NCI-H748 treated with DMSO at 0.1 percent for 48 hours (cell line): ENCODE results near the gene GPR68.
"Not testable (repeated sequence)": the region's sequence is repeated elsewhere in the genome, so short reads cannot be mapped to it uniquely, and the experiment has no call there.

ENCODE experiments used
- DNase-seq: peaks from one replicate; lab custom pipeline; 2025; lab: John Stamatoyannopoulos, UW

The GPR68 gene

DNA sequence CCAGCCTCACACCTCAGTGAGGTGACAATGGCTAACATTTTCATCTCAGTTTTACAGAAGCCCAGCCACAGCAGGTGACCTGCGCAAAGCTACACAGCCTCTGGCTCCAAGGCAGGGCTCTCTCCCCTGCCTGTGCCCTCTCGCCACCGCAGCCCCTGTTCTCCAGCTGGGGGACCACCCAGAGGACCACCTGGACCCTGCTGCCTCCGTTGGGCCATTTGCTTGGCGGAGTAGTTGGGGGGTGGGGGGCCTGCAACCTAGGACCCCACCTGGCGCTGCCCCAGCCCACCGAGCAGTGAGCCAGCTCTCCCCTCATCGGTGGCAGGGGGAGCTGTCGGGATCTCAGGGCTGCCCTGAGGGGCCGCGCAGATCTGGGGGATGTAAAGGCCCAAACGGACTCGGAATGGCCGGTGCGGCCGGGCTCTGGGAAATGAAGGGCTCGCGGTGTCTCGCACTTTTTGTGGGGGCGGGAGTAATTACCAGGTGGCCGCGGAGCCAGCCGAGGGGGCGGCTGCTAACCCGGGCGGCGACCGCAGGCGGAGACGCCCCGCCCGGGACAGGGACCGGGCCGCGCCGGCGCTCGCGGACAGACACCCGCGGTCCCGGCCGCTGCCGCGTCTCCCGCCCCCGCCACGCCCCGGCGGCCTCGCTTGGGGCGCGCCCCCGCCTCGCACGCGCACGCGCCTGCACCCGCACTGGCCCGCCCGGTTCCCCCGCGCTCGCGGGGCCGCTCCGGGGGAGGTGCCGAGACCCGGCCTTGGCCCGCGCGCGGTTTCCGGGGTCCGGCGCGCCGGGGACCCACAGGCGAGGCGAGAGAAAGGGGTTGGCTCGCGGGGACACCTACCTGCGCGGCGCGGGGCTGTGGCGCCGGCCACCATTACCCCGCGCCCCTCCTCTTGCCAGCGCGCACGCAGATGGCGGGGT is 8.6 kb upstream of the GPR68 start:
- DNase-seq: no peak

DNA sequence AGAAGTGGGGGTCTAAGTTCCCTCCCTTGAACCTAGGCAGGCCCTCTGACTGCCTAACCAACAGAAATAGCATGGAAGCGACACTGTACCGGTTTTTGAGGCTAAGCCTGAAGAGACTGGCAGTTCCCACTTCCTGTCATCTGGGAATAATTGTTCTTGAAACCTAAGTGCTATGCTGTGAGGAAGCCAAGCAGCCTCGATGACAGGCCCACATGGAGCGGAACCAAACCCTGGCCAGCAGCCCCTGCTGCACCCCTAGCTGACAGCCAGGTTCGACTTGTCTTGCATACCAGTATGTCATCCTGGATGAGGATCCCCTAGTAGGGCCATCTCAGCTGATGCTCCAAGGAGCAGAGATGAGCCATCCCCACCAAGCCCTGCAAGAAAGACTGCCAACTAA is 6.4 kb upstream of the GPR68 start:
- DNase-seq: no peak

DNA sequence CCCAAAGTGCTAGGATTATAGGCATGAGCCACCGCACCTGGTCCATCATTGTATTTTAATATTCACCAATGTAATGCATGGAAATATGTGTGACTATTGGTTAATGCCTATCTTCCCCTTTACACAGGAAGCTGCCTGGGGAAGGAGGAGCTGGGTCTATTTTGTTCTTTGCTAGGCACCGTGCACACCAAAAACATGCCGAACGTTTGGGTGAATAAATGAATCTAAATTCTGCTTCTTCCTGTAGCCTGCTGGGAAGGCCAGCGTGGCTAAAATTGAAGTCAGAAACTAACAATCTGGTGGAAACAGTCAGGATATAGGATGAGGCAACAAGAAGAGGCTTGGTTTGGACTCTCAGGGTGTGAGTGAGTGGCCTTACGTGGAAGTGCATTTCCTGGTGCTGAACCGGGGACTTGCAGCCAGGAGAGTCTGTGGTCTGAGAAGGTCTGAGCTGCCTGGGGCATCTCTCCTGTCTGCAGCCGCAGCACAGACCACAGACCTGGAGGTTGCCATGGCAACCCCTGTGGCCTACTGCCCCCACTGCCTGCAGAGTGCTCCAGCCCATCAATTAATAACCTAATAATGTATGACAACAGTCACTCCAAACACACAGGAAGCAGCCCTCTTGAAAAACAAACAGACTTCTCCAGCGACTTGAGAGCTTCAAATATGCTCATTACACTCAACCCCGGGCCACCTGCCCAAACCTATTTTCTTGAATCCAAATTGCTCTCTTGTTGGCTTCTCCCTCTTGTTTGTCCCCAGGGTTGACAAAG is 5.5 kb upstream of the GPR68 start:
- peak; percentile 96 for DNase-seq

DNA sequence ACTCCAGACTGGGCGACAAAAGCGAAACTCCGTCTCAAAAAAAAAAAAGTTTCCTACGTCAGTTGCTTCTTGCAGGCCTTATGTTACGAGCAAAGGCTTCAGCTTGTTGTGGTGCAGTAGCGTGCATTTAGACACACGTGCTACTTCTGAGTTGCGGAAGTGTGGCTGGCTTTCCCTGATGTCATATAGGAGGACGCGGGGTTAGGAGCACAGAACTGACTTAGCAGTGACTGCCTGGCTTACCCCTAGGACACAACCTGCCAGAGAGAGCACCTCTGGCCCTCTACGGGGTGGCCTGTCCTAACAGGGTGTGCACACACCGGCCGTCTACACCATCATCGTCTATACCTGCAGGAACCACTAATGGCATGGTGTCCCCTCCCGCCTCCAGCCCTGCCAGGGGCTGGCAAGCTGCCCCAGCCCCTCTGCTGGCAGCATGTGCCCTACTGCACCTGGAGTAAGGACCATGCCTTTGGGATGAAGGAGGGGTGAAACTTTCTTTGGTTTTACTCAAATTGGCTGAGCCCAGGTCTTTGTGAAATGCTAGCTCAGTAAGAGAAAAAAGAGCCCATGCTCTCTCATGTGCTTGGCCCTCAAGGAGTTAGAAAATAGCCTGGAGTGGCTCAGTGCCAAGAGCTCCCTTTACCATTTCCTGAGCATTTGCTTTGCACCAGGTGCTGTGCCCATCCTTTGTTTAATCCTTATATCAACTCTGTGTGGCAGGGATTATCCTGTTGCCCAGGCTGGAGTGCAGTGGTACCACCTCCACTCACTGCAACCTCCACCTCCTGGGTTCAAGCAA is 1.7 kb upstream of the GPR68 start:
- DNase-seq: no peak

DNA sequence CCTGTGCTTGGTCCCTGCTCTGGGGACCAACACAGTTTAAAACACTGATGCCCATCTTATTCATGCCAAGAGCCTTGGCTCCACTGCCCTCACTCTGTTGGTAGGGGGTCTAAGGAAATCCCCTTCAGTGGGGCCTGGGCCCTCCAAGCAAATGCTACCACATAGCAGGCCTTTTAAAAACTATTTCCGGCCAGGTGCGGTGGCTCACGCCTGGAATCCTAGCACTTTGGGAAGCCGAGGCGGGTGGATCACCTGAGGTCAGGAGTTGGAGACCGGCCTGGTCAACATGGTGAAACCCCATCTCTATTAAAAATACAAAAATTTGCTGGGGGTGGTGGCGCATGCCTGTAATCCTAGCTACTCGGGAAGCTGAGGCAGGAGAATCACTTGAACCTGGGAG is 1.1 kb upstream of the GPR68 start:
- not testable (repeated sequence) for DNase-seq

DNA sequence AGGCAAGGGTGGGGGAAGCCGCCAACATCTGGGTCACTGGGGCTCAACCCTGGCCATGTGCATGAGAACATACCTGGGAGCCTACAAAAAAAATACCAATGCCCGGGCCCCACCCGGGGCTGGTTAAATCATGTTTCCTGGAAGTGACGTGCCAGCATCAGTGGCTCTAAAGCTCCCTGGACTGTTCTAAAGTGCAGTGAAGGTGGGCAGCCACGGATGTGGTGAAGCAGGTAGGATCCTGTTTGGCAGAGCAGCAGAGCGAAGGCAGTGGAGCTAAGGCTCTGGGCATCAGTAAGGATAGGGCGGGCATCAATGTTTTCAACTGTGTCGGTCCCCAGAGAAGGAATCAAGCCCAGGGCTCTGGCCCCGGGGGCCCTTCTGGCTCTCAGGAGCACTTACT is 525 bp upstream of the GPR68 start:
- no peak for DNase-seq

DNA sequence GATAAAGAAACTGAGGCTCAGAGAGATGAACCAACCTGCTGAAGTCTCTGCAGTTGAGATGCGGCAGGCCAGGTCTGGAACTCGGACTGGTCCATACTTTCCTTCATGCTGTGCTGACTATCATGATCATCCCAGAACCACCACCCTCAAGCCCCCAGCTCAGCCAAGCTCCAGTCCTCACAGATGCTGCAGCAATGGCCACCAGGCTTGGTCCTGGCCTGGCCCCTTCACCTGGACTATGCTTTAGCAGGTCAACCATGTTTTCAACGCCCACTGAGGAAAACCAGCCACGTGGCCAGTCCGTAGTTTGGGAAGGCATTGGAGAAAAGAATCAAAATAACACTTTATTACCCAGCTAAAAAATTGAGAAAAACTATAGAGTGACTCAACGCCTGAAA is 1.4 kb downstream of the GPR68 start:
- no peak for DNase-seq

DNA sequence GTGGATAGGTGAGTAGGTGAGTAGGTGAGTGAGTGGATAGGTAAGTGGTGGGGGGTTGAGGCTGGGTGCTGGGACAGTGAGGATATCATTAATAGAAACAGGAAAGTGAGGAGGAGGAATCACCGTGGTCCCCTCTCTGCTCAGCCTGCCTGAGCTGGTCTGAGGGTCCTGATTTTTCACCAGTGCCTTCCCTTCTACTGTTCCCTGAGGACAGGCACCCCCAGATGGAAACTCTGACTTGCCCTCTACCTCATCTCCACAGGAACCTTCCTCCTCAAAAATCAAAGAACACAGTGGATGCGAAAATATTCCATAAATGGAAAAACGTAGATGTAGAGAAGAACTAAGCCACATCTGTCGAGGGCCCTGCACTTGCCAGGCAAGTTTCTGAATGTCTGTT is 1.9 kb downstream of the GPR68 start:
- DNase-seq: no peak

DNA sequence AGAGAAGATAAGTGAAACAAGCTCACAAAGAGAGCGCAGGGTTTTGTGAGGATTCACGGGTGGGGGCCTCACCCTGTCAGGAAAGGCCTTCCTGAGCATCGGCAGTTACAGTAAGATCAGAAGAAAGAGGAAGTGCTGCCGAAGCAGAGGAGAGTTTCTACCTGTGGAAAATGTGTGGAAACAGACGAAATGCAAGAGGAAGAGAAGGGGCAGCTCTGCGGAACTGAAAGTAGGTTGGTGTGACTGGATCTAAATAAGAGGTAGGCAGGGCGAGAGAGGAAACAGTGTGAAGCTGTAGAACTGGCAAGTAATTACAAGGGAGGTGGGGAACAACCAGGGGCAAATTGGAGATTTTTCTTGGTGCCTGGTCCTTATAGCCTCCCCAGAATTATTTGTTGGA is 2.6 kb downstream of the GPR68 start:
- no peak for DNase-seq

DNA sequence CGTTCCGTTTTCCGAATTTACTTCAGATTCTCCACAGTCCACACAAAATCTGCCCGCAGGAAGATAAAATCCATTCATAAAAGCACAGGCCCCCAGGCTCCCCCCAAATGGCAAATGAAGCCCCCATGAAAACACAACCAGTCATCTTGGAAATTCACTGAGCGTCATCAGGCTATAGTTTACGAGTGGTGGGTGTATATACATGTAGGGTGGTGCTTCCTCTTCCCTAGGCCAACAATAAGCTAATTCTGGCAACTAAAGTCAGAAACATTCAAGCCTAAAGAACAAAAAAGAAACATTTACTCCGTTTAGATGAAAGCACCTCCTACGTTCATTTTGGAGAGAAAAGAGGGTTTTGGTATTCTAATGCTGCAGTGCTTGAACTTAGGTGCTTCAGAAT is 5.8 kb downstream of the GPR68 start:
- DNase-seq: no peak

DNA sequence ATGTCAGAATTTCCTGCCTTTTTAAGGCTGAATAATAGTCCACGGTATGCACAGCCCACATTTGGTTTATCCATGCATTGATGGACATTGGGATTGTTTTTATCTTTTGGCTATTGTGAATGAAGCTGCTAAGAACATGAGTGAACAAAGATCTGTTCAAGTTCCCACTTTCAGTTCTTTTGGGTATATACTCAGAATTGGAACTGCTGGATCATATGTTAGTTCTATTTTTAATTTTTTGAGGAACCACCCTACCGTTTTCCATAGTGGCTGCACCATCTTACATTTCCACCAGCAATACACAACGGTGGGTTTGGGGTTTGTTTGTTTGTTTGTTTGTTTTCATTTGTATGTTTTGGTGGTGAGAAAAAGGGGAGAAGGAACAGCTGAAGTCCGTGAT is 6.4 kb downstream of the GPR68 start:
- DNase-seq: no peak

DNA sequence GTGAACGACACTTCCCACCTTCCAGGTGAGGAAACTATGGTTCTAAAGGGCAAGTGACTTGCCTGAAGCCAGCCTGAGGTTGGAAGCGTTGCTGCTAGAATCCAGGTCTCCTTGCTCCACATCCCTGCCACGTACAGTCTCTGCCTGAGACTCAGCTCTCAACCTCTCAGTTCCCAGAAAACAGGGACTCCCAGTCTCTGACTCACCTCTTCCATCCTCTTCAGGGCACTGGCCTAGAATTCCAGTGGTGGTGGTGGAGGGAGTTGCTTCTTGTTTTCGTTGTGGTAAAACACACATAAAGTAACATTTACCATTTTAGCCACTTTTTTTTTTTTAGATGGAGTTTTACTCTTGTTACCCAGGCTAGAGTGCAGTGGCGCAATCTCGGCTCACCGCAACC is 7.3 kb downstream of the GPR68 start:
- no peak for DNase-seq

DNA sequence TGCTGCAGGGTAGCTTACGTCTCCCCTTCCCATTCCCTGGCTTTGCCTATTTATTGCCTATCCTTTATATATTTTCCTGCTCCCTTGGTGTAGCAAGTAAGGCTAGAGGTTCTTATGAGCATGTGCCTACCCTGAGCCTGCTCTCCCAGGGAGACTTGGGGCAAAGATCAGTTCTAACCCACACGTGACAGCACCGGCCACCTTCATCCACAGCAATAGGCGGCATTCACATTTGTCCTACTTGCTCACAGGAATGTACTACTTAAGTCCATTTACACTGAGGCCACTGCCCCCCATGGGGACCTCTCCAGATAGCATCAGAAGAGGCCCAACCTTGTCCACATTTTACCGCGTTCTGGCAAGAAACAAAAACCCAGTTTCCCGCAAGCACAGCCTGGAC is 8.7 kb downstream of the GPR68 start:
- no peak for DNase-seq

DNA sequence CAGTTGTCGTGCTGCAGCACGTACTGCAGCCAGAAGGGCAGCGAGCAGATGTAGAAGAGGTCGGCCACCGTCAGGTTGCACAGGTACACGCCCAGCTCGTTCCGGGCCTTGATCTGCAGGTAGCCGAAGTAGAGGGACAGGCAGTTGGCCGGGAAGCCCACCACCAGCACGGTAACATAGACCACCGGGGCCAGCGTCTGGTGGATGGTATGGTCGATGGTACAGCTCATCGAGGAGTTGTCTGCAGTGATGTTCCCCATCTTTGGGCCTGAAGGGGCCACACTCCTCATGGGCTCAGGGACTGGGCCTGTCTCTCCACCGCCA is 9.8 kb downstream of the GPR68 start:
- no peak for DNase-seq

DNA sequence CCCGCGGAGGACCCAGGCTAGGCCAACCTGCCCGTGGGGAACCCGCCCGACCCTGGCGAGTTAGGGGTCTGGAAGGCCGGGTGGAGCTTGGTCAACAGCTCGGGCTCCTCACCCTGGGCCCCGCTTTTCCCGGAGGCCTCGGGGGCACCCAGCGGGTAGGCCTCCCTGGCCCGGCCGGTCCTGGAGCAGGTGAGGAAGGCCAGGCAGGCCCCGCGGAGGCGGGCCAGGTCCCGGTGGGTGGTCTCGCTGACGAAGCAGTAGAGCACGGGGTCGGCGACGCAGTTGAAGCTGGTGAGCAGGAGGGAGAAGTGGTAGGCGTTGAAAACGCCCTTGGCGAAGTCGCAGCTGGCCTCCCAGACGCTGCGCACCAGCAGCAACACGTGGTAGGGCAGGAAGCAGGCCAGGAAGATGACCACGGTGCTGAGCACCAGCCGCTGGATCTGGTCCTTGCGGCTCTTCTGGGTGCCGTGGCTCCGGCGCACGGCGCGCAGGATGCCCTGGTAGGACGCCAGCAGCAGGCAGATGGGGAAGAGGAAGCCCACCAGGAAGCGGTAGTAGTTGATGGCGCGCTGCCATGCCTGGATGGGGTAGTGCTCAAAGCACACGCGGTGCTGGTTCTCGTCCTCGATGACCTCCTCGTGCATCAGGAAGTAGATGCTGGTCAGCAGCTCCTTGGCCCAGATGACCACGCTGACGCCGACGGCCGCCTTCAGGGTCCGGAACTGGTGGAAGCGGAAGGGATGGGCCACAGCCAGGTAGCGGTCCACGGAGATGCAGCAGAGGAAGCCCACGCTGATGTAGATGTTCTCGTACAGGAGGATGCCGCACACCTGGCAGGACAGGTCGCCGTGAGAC is 10.3 kb downstream of the GPR68 start:
- DNase-seq: no peak

DNA sequence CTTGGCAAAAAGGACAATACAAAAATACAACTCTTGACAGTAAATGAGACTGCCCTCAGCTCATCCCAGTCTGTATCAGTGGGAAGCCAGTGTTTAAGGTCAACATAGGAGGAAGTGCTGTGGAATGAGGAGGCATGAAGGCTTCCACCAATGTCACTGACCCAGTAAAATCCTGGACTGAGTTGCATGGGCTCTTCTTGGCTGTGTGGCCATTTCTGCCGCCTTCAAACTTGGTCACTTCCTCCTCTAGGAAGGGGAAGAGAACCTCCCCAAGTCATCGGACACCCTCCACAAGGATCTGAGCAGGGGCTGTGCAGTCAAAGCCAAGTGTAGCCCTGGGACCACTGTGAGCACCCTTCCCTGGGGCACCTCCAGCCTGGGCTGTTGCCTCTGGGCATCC is 11.9 kb downstream of the GPR68 start:
- no peak for DNase-seq

DNA sequence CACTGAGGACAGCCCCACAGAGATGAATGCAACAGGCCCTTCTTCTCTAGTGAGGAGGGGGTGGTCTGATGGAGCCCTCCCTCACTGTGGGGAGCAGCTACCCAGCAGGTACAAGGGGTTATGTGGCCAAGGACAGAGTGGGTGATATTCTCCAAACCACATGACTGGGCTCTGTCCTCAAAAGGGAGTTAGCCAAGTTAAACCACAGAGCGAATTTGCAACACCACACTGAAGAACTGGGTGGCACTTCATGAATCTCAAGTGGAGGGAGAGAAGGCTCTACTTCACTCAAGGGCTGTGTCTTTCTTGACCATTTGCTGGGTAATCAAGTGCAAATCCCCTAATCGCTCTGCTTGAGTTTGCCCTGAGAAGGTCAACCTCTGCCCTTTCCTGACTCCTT is 12.5 kb downstream of the GPR68 start:
- DNase-seq: no peak

DNA sequence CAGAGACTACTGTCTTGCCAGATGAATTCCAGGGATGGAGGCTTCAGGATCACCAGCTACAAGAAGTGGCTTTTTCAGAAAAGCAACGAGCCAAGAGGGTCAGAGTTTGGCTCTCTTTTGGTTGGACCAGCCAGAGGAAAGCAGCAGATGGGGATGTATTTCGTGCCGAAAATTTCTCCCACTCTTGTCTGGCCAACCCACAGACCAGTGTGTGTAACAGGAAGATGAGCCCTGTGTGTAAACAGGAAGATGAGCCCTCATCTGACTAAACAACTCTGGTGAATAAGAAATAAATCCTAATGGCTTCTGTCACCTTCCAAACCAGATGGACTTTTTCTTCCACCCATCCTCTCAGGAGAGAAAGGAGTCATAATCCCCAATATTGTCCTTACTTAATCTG is 13.1 kb downstream of the GPR68 start:
- DNase-seq: no peak

DNA sequence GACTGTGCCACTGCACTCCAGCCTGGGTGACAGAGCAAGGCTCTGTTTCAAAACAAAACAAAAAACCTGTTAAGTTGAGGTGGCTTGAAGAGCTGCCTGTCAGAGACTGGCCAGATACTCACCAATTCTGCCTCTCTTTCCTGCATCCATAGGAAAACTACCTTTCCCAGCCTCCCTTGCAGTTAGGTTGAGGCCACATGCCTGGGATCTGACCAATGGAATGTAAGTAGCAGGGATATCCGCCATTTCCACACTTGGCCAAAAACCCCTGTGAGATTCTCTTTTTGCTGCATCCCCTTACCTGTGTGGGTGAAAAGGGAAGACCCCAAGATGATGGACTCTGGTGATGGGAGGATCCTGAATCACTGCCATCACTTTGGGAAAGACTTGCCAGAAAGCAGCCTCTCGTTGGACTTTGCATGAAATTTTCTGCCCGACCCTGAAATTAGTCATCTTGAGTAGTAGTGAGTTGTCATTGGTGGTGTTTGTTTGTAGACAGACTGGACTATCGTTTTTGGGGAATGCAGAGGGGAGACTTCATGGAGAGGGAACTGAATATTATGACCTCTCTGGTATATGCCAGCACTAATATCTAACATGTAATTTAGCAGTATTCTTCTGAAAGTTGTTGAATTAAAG is 14.0 kb downstream of the GPR68 start:
- no peak for DNase-seq

DNA sequence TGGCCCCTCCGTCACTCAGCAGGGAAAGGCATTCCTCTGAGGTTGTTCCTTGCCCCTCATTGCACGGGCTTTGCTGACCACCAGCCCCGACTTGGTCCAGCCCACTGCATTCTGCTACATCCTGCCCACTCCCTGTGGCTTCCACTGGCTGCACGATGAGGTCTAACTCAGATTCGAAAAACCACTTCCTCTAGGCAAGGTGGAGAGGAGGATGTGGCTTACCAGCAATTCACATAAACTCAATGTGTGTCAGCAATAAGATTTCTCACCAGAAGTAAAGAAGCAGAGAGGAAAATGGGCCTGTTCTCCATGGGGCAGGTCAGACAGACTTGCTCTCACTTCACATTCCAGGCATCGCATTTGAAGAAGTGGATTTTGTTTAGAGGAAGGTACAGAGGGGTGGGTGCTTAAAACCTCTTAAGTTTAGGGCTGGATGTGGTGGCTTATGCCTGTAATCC is 14.7 kb downstream of the GPR68 start:
- DNase-seq: no peak

DNA sequence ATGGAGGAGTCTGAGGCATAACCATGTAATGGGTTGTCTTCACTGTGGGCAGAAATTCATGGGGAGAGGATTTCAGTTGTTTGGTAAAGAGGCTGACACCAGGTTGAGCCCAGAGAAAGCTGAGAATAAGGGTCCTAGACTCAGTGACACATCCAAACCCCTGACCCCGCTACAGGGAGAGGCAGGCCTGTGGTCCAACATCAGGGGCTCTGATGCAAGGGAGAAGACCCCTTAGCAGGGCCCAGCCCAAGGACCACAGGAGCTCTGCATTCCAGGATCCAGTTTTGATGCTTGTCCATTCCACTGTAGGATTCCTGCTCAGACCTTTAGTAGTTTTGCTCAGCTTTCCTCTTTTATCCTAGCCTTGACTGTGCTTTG is 15.5 kb downstream of the GPR68 start:
- DNase-seq: no peak
